ENCODE results near the gene FAM9C. TPM values are rescaled to one million over a fixed set of nuclear protein-coding genes. Genes with fewer than 3 reads are reported as not detected.

The FAM9C gene
- total RNA-seq, 1 donor from 2014 or later: 0.16 TPM

GRCh38 chrX:13036896-13037295, 7.5 kb downstream of the FAM9C start:
- no peaks in the 10 kb centered on the region for H3K9me3 ChIP-seq (ENCODE audit: insufficient read depth, low read depth, low read length)
- H3K27me3 ChIP-seq (ENCODE audit: insufficient read depth, low read length): no peaks in the 10 kb centered on the region
- no peaks in the 10 kb centered on the region for H3K36me3 ChIP-seq (ENCODE audit: insufficient read depth, low read length)
- DNase-seq (ENCODE audit: low read depth) (no peak), FAIRE-seq (no peak)
- H3K4me3 ChIP-seq (ENCODE audit: insufficient read depth, low read depth, low read length): no peak overlapping the region
- H3K79me2 ChIP-seq (ENCODE audit: insufficient read depth, low read length): no peaks in the 10 kb centered on the region
- Mint-ChIP-seq H3K27me3 (ENCODE audit: low read depth, unreplicated experiment) (no peaks in the 10 kb centered on the region), H3K27ac (ENCODE audit: unreplicated experiment) (no peak overlapping the region), H3K4me3 (ENCODE audit: unreplicated experiment) (no peak overlapping the region), H3K36me3 (ENCODE audit: low read depth, unreplicated experiment) (no peaks in the 10 kb centered on the region), H3K4me1 (ENCODE audit: low read depth, unreplicated experiment) (peaks cover 4% of the 10 kb centered on the region), H3K9me3 (ENCODE audit: unreplicated experiment) (no peaks in the 10 kb centered on the region)
- no peak for TF ChIP-seq CTCF (IDR thresholded peaks at IDR 0.05; ENCODE audit: insufficient read depth, low read depth, low read length)
- no peak for TF ChIP-seq EZH2 (IDR thresholded peaks at IDR 0.05; ENCODE audit: insufficient read depth, low read length)
- H3K9ac ChIP-seq (ENCODE audit: low read length): no peak overlapping the region
- no peak overlapping the region for H3K4me2 ChIP-seq (ENCODE audit: low read length)
- H3K4me1 ChIP-seq (ENCODE audit: insufficient read depth, low read length): no peaks in the 10 kb centered on the region
- no peak overlapping the region for H3K27ac ChIP-seq (ENCODE audit: low read depth, low read length)
- H4K20me1 ChIP-seq (ENCODE audit: insufficient read depth, low read length): no peaks in the 10 kb centered on the region
- H2AFZ ChIP-seq (ENCODE audit: low read depth, low read length): no peak overlapping the region

- Histone ChIP-seq H3K27me3 (ENCODE audit: insufficient read depth, low read length) (no peaks in the 10 kb centered on the region), H2AFZ (ENCODE audit: low read depth, low read length) (no peak overlapping the region), H3K9me3 (ENCODE audit: insufficient read depth, low read depth, low read length) (no peaks in the 10 kb centered on the region), H3K27ac (ENCODE audit: low read depth, low read length) (no peak overlapping the region), H3K79me2 (ENCODE audit: insufficient read depth, low read length) (no peaks in the 10 kb centered on the region), H3K4me2 (ENCODE audit: low read length) (no peak overlapping the region), H4K20me1 (ENCODE audit: insufficient read depth, low read length) (no peaks in the 10 kb centered on the region), H3K9ac (ENCODE audit: low read length) (no peak overlapping the region), H3K4me1 (ENCODE audit: insufficient read depth, low read length) (peaks cover 17% of the 10 kb centered on the region), H3K36me3 (ENCODE audit: insufficient read depth, low read length) (no peaks in the 10 kb centered on the region), H3K4me3 (ENCODE audit: insufficient read depth, low read depth, low read length) (no peak overlapping the region)
- FAIRE-seq (no peak), DNase-seq (ENCODE audit: low read depth) (no peak)
- no peaks in the 10 kb centered on the region for H3K36me3 Mint-ChIP-seq (ENCODE audit: low read depth, unreplicated experiment)
- H3K9me3 Mint-ChIP-seq (ENCODE audit: unreplicated experiment): no peaks in the 10 kb centered on the region
- TF ChIP-seq EZH2 (IDR thresholded peaks at IDR 0.05; ENCODE audit: insufficient read depth, low read length) (no peak), CTCF (IDR thresholded peaks at IDR 0.05; ENCODE audit: insufficient read depth, low read depth, low read length) (no peak)
- no peak overlapping the region for H3K4me3 Mint-ChIP-seq (ENCODE audit: unreplicated experiment)
- H3K4me1 Mint-ChIP-seq (ENCODE audit: low read depth, unreplicated experiment): peaks cover 19% of the 10 kb centered on the region
- H3K27ac Mint-ChIP-seq (ENCODE audit: unreplicated experiment): no peak overlapping the region
- no peaks in the 10 kb centered on the region for H3K27me3 Mint-ChIP-seq (ENCODE audit: low read depth, unreplicated experiment)
Observed at GRCh38 chrX:13033193-13033592, 11.2 kb downstream of the FAM9C start.

- no peaks in the 10 kb centered on the region for H3K36me3 Mint-ChIP-seq (ENCODE audit: low read depth, unreplicated experiment)
- no peaks in the 10 kb centered on the region for H3K27me3 Mint-ChIP-seq (ENCODE audit: low read depth, unreplicated experiment)
- Histone ChIP-seq H2AFZ (ENCODE audit: low read depth, low read length) (peak overlapping the region; percentile 58), H3K4me2 (ENCODE audit: low read length) (peak overlapping the region; percentile 74), H3K36me3 (ENCODE audit: insufficient read depth, low read length) (no peaks in the 10 kb centered on the region), H4K20me1 (ENCODE audit: insufficient read depth, low read length) (no peaks in the 10 kb centered on the region), H3K79me2 (ENCODE audit: insufficient read depth, low read length) (no peaks in the 10 kb centered on the region), H3K4me1 (ENCODE audit: insufficient read depth, low read length) (peaks cover 17% of the 10 kb centered on the region), H3K27me3 (ENCODE audit: insufficient read depth, low read length) (no peaks in the 10 kb centered on the region), H3K9ac (ENCODE audit: low read length) (no peak overlapping the region), H3K9me3 (ENCODE audit: insufficient read depth, low read depth, low read length) (no peaks in the 10 kb centered on the region), H3K4me3 (ENCODE audit: insufficient read depth, low read depth, low read length) (no peak overlapping the region), H3K27ac (ENCODE audit: low read depth, low read length) (peak overlapping the region; percentile 56)
- FAIRE-seq (peak; percentile 49), DNase-seq (ENCODE audit: low read depth) (no peak)
- TF ChIP-seq CTCF (IDR thresholded peaks at IDR 0.05; ENCODE audit: insufficient read depth, low read depth, low read length) (no peak), EZH2 (IDR thresholded peaks at IDR 0.05; ENCODE audit: insufficient read depth, low read length) (no peak)
- H3K4me3 Mint-ChIP-seq (ENCODE audit: unreplicated experiment): no peak overlapping the region
- H3K9me3 Mint-ChIP-seq (ENCODE audit: unreplicated experiment): no peaks in the 10 kb centered on the region
- peak overlapping the region; percentile 99 for H3K27ac Mint-ChIP-seq (ENCODE audit: unreplicated experiment)
- H3K4me1 Mint-ChIP-seq (ENCODE audit: low read depth, unreplicated experiment): peaks cover 25% of the 10 kb centered on the region
Observed at GRCh38 chrX:13029887-13030771, 14.3 kb downstream of the FAM9C start.

Measured in astrocyte (in vitro differentiated cells and primary cell).